ENCODE measurements around the gene PRAMEF14. TPM values are rescaled to one million over a fixed set of nuclear protein-coding genes. Genes with fewer than 3 reads are reported as not detected.
"Not testable (repeated sequence)": the region's sequence is repeated elsewhere in the genome, so short reads cannot be mapped to it uniquely, and the experiment has no call there.

Gene PRAMEF14, protein sequence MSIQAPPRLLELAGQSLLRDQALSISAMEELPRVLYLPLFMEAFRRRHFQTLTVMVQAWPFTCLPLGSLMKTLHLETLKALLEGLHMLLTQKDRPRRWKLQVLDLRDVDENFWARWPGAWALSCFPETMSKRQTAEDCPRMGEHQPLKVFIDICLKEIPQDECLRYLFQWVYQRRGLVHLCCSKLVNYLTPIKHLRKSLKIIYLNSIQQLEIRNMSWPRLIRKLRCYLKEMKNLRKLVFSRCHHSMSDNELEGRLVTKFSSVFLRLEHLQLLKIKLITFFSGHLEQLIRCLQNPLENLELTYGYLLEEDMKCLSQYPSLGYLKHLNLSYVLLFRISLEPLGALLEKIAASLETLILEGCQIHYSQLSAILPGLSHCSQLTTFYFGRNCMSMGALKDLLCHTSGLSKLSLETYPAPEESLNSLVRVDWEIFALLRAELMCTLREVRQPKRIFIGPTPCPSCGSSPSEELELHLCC
- total RNA-seq, result not detected

DNA sequence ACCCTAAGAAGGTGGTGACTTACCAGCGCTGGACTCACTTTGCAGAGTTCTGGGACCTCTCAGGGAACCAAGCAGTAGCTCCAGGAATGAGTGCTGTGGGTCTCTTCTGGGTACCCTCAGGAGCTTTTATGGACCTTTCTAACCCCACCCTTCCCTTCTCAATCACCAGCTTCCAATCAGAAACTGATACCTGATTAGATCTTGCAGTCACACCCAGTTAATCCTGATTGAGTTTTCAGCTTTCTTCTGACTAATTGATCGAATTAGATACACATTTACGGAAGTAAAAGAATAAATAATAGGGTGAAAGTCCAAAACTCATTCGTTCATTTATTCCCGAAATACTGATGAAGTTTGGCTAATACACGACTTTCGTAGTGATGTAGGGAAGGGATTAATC, at the start of gene PRAMEF14:
TSS of gene PRAMEF14 (minus strand) at position 101 of the 400 bp plus-strand sequence. CDS start 1,820 bp downstream, outside the sequence.
- H3K27me3 ChIP-seq, H3K36me3 ChIP-seq, H3K9me3 ChIP-seq, H3K4me1 ChIP-seq, H3K27ac ChIP-seq, ATAC-seq, H3K4me3 ChIP-seq: not testable (repeated sequence)
- 71% methylated on average over 4 of the region's 7 CpGs; no CpG with 5 or more reads in 1 of the 2 donors for WGBS, 2 donors (ENCODE audit: low coverage in 1 of 2)

DNA sequence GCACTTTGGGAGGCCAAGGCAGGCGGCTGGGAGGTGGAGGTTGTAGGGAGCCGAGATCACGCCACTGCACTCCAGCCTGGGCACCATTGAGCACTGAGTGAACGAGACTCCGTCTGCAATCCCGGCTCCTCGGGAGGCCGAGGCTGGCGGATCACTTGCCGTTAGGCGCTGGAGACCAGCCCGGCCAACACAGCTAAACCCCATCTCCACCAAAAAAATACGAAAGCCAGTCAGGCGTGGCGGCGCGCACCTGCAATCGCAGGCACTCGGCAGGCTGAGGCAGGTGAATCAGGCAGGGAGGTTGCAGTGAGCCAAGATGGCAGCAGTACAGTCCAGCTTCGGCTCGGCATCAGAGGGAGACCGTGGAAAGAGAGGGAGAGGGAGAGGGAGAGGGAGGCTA, 48.4 kb upstream of the PRAMEF14 start:
- not testable (repeated sequence) for ATAC-seq, H3K9me3 ChIP-seq, H3K27me3 ChIP-seq, H3K4me3 ChIP-seq, H3K36me3 ChIP-seq, H3K27ac ChIP-seq, H3K4me1 ChIP-seq
- 99 to 100% methylated on average over 2 to 10 of the region's 22 CpGs for WGBS, 2 donors (ENCODE audit: low coverage in 1 of 2)

- H3K27ac ChIP-seq, H3K36me3 ChIP-seq: not testable (repeated sequence)
- WGBS, 2 donors (ENCODE audit: low coverage in 1 of 2), result no CpG with 5 or more reads among the region's 32 CpGs
These were observed 47.8 kb upstream of the PRAMEF14 start for GRCh38 chr1:13394761-13395160.

GRCh38 chr1:13393004-13393403, 46.1 kb upstream of the PRAMEF14 start:
- H3K27me3 ChIP-seq, H3K36me3 ChIP-seq, H3K4me1 ChIP-seq, H3K9me3 ChIP-seq, H3K4me3 ChIP-seq, ATAC-seq, H3K27ac ChIP-seq: not testable (repeated sequence)
- WGBS, 2 donors (ENCODE audit: low coverage in 1 of 2), result 66 to 83% methylated on average over 1 to 4 of the region's 7 CpGs

More at GRCh38 chr1:13394761-13395160, 47.8 kb upstream of the PRAMEF14 start:
- ATAC-seq, H3K27me3 ChIP-seq, H3K4me1 ChIP-seq, H3K9me3 ChIP-seq, H3K4me3 ChIP-seq: not testable (repeated sequence)

- H3K9me3 ChIP-seq, H3K4me1 ChIP-seq, H3K36me3 ChIP-seq, ATAC-seq, H3K27ac ChIP-seq, H3K4me3 ChIP-seq, H3K27me3 ChIP-seq: not testable (repeated sequence)
These were observed 42.4 kb upstream of the PRAMEF14 start, which contains the start of gene PRAMEF17 for GRCh38 chr1:13389332-13389731. TSS of gene PRAMEF17 (plus strand) at chr1:13389632. CDS start at chr1:13389658, 26 bp downstream.

- WGBS, 2 donors (ENCODE audit: low coverage in 1 of 2), result no CpG with 5 or more reads among the region's 3 CpGs
- H3K36me3 ChIP-seq, H3K9me3 ChIP-seq, H3K4me3 ChIP-seq, H3K27me3 ChIP-seq, H3K27ac ChIP-seq, H3K4me1 ChIP-seq, ATAC-seq: not testable (repeated sequence)
These were observed 33.4 kb upstream of the PRAMEF14 start for GRCh38 chr1:13380380-13380779.

GRCh38 chr1:13378983-13379382, 32.0 kb upstream of the PRAMEF14 start:
- ATAC-seq, H3K4me3 ChIP-seq, H3K36me3 ChIP-seq, H3K27me3 ChIP-seq, H3K4me1 ChIP-seq, H3K27ac ChIP-seq, H3K9me3 ChIP-seq: not testable (repeated sequence)
- WGBS, 2 donors (ENCODE audit: low coverage in 1 of 2), result 96 to 100% methylated on average over 1 to 2 of the region's 3 CpGs

DNA sequence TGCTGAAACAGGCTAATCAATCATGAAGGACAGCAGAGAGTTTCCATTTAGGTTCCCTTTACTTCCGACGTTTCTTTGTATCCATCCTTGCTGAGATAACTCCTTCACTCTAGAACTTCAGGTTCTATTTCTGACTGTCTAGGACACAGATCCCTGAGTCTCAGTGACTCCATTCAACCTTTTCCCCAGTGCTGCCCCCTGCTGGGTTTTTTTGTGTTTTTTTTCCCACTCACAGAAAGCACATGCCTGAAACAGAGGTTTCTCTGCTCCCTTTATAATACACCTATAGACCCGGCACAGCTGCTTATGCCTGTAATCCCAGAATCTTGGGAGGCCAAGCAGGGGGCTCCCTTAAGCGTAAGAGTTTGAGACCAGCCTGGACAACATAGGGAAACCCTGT, 21.6 kb upstream of the PRAMEF14 start:
- H3K9me3 ChIP-seq, H3K36me3 ChIP-seq, ATAC-seq, H3K4me3 ChIP-seq, H3K27me3 ChIP-seq, H3K27ac ChIP-seq, H3K4me1 ChIP-seq: not testable (repeated sequence)
- WGBS, 2 donors (ENCODE audit: low coverage in 1 of 2), result 65 to 88% methylated on average over 2 of the region's 4 CpGs

GRCh38 chr1:13366536-13366935, 19.6 kb upstream of the PRAMEF14 start:
- H3K4me3 ChIP-seq, H3K36me3 ChIP-seq, H3K4me1 ChIP-seq, H3K9me3 ChIP-seq, H3K27ac ChIP-seq, H3K27me3 ChIP-seq, ATAC-seq: not testable (repeated sequence)
- WGBS, 2 donors (ENCODE audit: low coverage in 1 of 2), result 88 to 96% methylated on average over 3 of the region's 3 CpGs

GRCh38 chr1:13364928-13365327, 18.0 kb upstream of the PRAMEF14 start:
- ATAC-seq, H3K36me3 ChIP-seq, H3K27me3 ChIP-seq, H3K27ac ChIP-seq, H3K4me3 ChIP-seq, H3K4me1 ChIP-seq, H3K9me3 ChIP-seq: not testable (repeated sequence)
- WGBS, 2 donors (ENCODE audit: low coverage in 1 of 2), result no CpG with 5 or more reads among the region's 4 CpGs

- H3K4me3 ChIP-seq, ATAC-seq, H3K4me1 ChIP-seq, H3K36me3 ChIP-seq, H3K9me3 ChIP-seq, H3K27me3 ChIP-seq, H3K27ac ChIP-seq: not testable (repeated sequence)
- whole genome bisulfite sequencing, 2 donors (ENCODE audit: low coverage in 1 of 2), result no CpG with 5 or more reads among the region's 7 CpGs
These were observed 15.4 kb upstream of the PRAMEF14 start for GRCh38 chr1:13362364-13362763.
